Measurements from ENCODE around the gene SRGAP1. TPM values are rescaled to one million over a fixed set of nuclear protein-coding genes. Genes with fewer than 3 reads are reported as not detected.

Gene SRGAP1
- total RNA-seq, 1 experiment from 2014 or later = 28.3 TPM

GRCh38 chr12:63809566-63809965 lies 34.9 kb upstream of the SRGAP1 start:
- CTCF ChIA-PET = no interaction called here
- no peak overlapping the region for H3K27ac Mint-ChIP-seq (ENCODE audit: unreplicated experiment)
- H3K9me3 Mint-ChIP-seq (ENCODE audit: low read depth, unreplicated experiment) = no peaks in the 10 kb centered on the region
- intact Hi-C loops (cut with micrococcal nuclease; ENCODE audit: unreplicated experiment) = no loop called here
- BruUV-seq (replicated peaks) = no TSS peak
- TF ChIP-seq, protein P1, sequence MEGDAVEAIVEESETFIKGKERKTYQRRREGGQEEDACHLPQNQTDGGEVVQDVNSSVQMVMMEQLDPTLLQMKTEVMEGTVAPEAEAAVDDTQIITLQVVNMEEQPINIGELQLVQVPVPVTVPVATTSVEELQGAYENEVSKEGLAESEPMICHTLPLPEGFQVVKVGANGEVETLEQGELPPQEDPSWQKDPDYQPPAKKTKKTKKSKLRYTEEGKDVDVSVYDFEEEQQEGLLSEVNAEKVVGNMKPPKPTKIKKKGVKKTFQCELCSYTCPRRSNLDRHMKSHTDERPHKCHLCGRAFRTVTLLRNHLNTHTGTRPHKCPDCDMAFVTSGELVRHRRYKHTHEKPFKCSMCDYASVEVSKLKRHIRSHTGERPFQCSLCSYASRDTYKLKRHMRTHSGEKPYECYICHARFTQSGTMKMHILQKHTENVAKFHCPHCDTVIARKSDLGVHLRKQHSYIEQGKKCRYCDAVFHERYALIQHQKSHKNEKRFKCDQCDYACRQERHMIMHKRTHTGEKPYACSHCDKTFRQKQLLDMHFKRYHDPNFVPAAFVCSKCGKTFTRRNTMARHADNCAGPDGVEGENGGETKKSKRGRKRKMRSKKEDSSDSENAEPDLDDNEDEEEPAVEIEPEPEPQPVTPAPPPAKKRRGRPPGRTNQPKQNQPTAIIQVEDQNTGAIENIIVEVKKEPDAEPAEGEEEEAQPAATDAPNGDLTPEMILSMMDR (IDR thresholded peaks at IDR 0.05; ENCODE audit: unreplicated experiment) = no peak
- no peaks in the 10 kb centered on the region for H3K36me3 Mint-ChIP-seq (ENCODE audit: insufficient read depth, unreplicated experiment)
- no peaks in the 10 kb centered on the region for H3K27me3 Mint-ChIP-seq (ENCODE audit: unreplicated experiment)
- DNase-seq = no peak
- no peak overlapping the region for H3K4me3 Mint-ChIP-seq (ENCODE audit: low read depth, unreplicated experiment)
- H3K4me1 Mint-ChIP-seq (ENCODE audit: low read depth, unreplicated experiment) = no peaks in the 10 kb centered on the region

- intact Hi-C loops (cut with micrococcal nuclease; ENCODE audit: unreplicated experiment) = no loop called here
- CTCF ChIA-PET = interaction anchor here (0.6 kb wide), 1 partner anchor 409 kb away, joined by 4 read pairs; no protein-coding TSS in a partner anchor
- Mint-ChIP-seq H3K27ac (ENCODE audit: unreplicated experiment) (no peak overlapping the region), H3K36me3 (ENCODE audit: insufficient read depth, unreplicated experiment) (no peaks in the 10 kb centered on the region), H3K27me3 (ENCODE audit: unreplicated experiment) (no peaks in the 10 kb centered on the region), H3K4me3 (ENCODE audit: low read depth, unreplicated experiment) (no peak overlapping the region), H3K4me1 (ENCODE audit: low read depth, unreplicated experiment) (no peaks in the 10 kb centered on the region), H3K9me3 (ENCODE audit: low read depth, unreplicated experiment) (no peaks in the 10 kb centered on the region)
- no peak for DNase-seq
- BruUV-seq (replicated peaks) = no TSS peak
- TF ChIP-seq, protein P1 (IDR thresholded peaks at IDR 0.05; ENCODE audit: unreplicated experiment) = no peak
These were observed 33.2 kb upstream of the SRGAP1 start for GRCh38 chr12:63811334-63811733.

- no peaks in the 10 kb centered on the region for H3K9me3 Mint-ChIP-seq (ENCODE audit: low read depth, unreplicated experiment)
- no peak overlapping the region for H3K4me3 Mint-ChIP-seq (ENCODE audit: low read depth, unreplicated experiment)
- TF ChIP-seq, protein P1 (IDR thresholded peaks at IDR 0.05; ENCODE audit: unreplicated experiment) = no peak
- no TSS peak for BruUV-seq (replicated peaks)
- intact Hi-C loops (cut with micrococcal nuclease; ENCODE audit: unreplicated experiment) = no loop called here
- no peaks in the 10 kb centered on the region for H3K36me3 Mint-ChIP-seq (ENCODE audit: insufficient read depth, unreplicated experiment)
- H3K27me3 Mint-ChIP-seq (ENCODE audit: unreplicated experiment) = no peaks in the 10 kb centered on the region
- no peak overlapping the region for H3K27ac Mint-ChIP-seq (ENCODE audit: unreplicated experiment)
- CTCF ChIA-PET = interaction anchor here (0.6 kb wide), 1 partner anchor 409 kb away, joined by 4 read pairs; no protein-coding TSS in a partner anchor
- DNase-seq = no peak
- H3K4me1 Mint-ChIP-seq (ENCODE audit: low read depth, unreplicated experiment) = no peaks in the 10 kb centered on the region
These were observed 32.7 kb upstream of the SRGAP1 start for GRCh38 chr12:63811755-63812154.

DNA sequence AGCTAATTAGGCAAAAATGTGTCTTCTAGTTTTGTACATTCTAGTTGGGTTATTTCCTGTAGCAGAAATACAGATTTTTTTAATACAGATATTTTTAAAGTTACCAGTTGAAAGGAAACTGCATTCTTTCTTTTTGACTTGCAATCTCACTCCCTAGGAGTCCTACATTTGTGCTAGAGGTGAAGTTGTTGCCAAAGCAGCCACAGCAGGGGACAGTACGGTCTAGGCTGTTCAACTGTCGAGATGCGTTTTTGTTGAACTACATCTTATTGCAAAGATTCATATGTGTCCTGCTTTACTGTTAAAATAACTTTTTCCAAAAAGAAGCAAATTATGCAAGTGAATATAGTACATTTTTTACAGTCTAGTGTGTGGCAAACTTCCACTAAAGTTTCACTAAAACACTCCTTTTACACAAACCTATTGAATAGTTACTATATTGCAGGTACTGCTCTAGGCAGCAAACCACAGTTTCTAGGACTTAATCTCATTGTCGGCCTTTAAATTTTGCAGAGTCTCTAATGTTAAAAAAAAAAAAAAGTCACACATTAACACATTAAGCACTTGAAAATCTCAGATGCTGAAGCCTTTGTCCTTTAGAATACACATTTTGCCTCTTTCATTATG lies 30.2 kb upstream of the SRGAP1 start:
- no peaks in the 10 kb centered on the region for H3K36me3 Mint-ChIP-seq (ENCODE audit: insufficient read depth, unreplicated experiment)
- CTCF ChIA-PET = interaction anchor here (1.3 kb wide), 1 partner anchor 11 kb away, joined by 3 read pairs; no protein-coding TSS in a partner anchor
- BruUV-seq (replicated peaks) = no TSS peak
- DNase-seq = no peak
- TF ChIP-seq, protein P1 (IDR thresholded peaks at IDR 0.05; ENCODE audit: unreplicated experiment) = no peak
- H3K27me3 Mint-ChIP-seq (ENCODE audit: unreplicated experiment) = no peaks in the 10 kb centered on the region
- intact Hi-C loops (cut with micrococcal nuclease; ENCODE audit: unreplicated experiment) = no loop called here
- no peak overlapping the region for H3K27ac Mint-ChIP-seq (ENCODE audit: unreplicated experiment)
- no peaks in the 10 kb centered on the region for H3K4me1 Mint-ChIP-seq (ENCODE audit: low read depth, unreplicated experiment)
- no peaks in the 10 kb centered on the region for H3K9me3 Mint-ChIP-seq (ENCODE audit: low read depth, unreplicated experiment)
- no peak overlapping the region for H3K4me3 Mint-ChIP-seq (ENCODE audit: low read depth, unreplicated experiment)
